HFF-Myc (cell line): ENCODE results near the gene ZNF428.

ENCODE experiments used
- DNase-seq: peaks from one replicate; pipeline ENCODE4 v3.0.0-alpha.2; 2011; ENCODE audit warnings: low read depth; ENCODE audit errors: extremely low read depth
- H3K4me3 ChIP-seq: replicated peaks from 2 replicates; pipeline ENCODE4 v1.5.1; 2011; ENCODE audit warnings: low read depth, mild to moderate bottlenecking, control low read depth, low read length
- CTCF ChIP-seq: IDR thresholded peaks from 2 replicates; pipeline ENCODE4 v1.5.1; 2012; ENCODE audit warnings: mild to moderate bottlenecking, low read depth, low read length, control low read depth; ENCODE audit errors: missing control alignments

ZNF428 gene

GRCh38 chr19:43660971-43661360 is 41.5 kb upstream of the ZNF428 start:
- TF ChIP-seq CTCF = no peak
- DNase-seq = no peak
- no peak overlapping the region for H3K4me3 ChIP-seq

GRCh38 chr19:43660301-43660970 is 41.0 kb upstream of the ZNF428 start:
- DNase-seq = no peak
- TF ChIP-seq CTCF = no peak
- H3K4me3 ChIP-seq = no peak overlapping the region

GRCh38 chr19:43658494-43658893 is 39.1 kb upstream of the ZNF428 start:
- no peak for TF ChIP-seq CTCF
- DNase-seq = no peak
- H3K4me3 ChIP-seq = no peak overlapping the region

GRCh38 chr19:43658001-43658400 is 38.6 kb upstream of the ZNF428 start:
- H3K4me3 ChIP-seq = no peak overlapping the region
- DNase-seq = no peak
- no peak for TF ChIP-seq CTCF

GRCh38 chr19:43656436-43656835 is 37.0 kb upstream of the ZNF428 start:
- no peak for TF ChIP-seq CTCF
- no peak overlapping the region for H3K4me3 ChIP-seq
- DNase-seq = no peak

- no peak for DNase-seq
- no peak for TF ChIP-seq CTCF
- no peak overlapping the region for H3K4me3 ChIP-seq
Measured at GRCh38 chr19:43652546-43652874, 33.1 kb upstream of the ZNF428 start.
